BE2C (cell line): Measurements from ENCODE around the gene PRR5.
"Not testable (repeated sequence)": the region's sequence is repeated elsewhere in the genome, so short reads cannot be mapped to it uniquely, and the experiment has no call there.

Experiments used
- DNase-seq: peaks from one replicate; pipeline ENCODE4 v3.0.0-alpha.2; 2020
- H3K27me3 ChIP-seq: fragments of 250-450 bp; sonication (Bioruptor Pico); 2 replicates; pipeline ENCODE4 v1.5.1; 2020; ENCODE audit warnings: mild to moderate bottlenecking
- H3K36me3 ChIP-seq: fragments of 250-450 bp; sonication (Bioruptor Pico); 2 replicates; pipeline ENCODE4 v1.5.1; 2020; ENCODE audit warnings: mild to moderate bottlenecking
- H3K4me1 ChIP-seq: fragments of 250-450 bp; sonication (Bioruptor Pico); 2 replicates; pipeline ENCODE4 v1.5.1; 2020
- H3K4me3 ChIP-seq: 2 replicates; pipeline ENCODE4 v1.5.1; 2011; ENCODE audit warnings: low read depth, low read length
- H3K9me3 ChIP-seq: fragments of 250-450 bp; sonication (Bioruptor Pico); 2 replicates; pipeline ENCODE4 v1.5.1; 2020
- CTCF ChIP-seq: IDR thresholded peaks from 2 replicates; pipeline ENCODE4 v1.5.1; 2012; ENCODE audit warnings: mild to moderate bottlenecking, low read depth, low read length

Gene PRR5

GRCh38 chr22:44671742-44672141, 30.3 kb upstream of the PRR5 start:
- Histone ChIP-seq H3K4me3 (no peak overlapping the region), H3K4me1 (peaks cover 10% of the 10 kb centered on the region), H3K27me3 (peaks cover 3% of the 10 kb centered on the region; the same call in 1 of the 2 replicates), H3K36me3 (no peaks in the 10 kb centered on the region; the same call in 1 of the 2 replicates), H3K9me3 (no peaks in the 10 kb centered on the region)
- TF ChIP-seq CTCF = no peak
- no peak for DNase-seq

GRCh38 chr22:44672632-44673031, 29.4 kb upstream of the PRR5 start:
- H3K9me3 ChIP-seq = no peaks in the 10 kb centered on the region
- TF ChIP-seq CTCF = no peak
- H3K36me3 ChIP-seq = no peaks in the 10 kb centered on the region; the same call in 1 of the 2 replicates
- no peak overlapping the region for H3K4me3 ChIP-seq
- H3K4me1 ChIP-seq = peaks cover 19% of the 10 kb centered on the region
- H3K27me3 ChIP-seq = peaks cover 3% of the 10 kb centered on the region; the same call in 1 of the 2 replicates
- no peak for DNase-seq

GRCh38 chr22:44673406-44673805, 28.6 kb upstream of the PRR5 start:
- H3K9me3 ChIP-seq = no peaks in the 10 kb centered on the region
- H3K4me1 ChIP-seq = peaks cover 19% of the 10 kb centered on the region
- DNase-seq = no peak
- no peak for TF ChIP-seq CTCF
- H3K4me3 ChIP-seq = no peak overlapping the region
- no peaks in the 10 kb centered on the region; the same call in 1 of the 2 replicates for H3K36me3 ChIP-seq
- H3K27me3 ChIP-seq = peaks cover 3% of the 10 kb centered on the region; the same call in 1 of the 2 replicates

GRCh38 chr22:44676066-44676440, 26.0 kb upstream of the PRR5 start:
- not testable (repeated sequence) for H3K36me3 ChIP-seq, H3K27me3 ChIP-seq, H3K4me3 ChIP-seq, H3K9me3 ChIP-seq, DNase-seq
- peaks cover 14% of the 10 kb centered on the region for H3K4me1 ChIP-seq

GRCh38 chr22:44676441-44677352, 25.3 kb upstream of the PRR5 start:
- Histone ChIP-seq H3K4me1 (peaks cover 14% of the 10 kb centered on the region), H3K36me3 (no peaks in the 10 kb centered on the region), H3K27me3 (no peaks in the 10 kb centered on the region), H3K9me3 (no peaks in the 10 kb centered on the region), H3K4me3 (peak overlapping the region; percentile 42)
- DNase-seq = peak; percentile 61
- TF ChIP-seq CTCF = no peak

GRCh38 chr22:44677353-44677840, 24.6 kb upstream of the PRR5 start:
- H3K4me3 ChIP-seq = peak overlapping the region; percentile 42
- TF ChIP-seq CTCF = no peak
- H3K27me3 ChIP-seq = no peaks in the 10 kb centered on the region
- H3K36me3 ChIP-seq = no peaks in the 10 kb centered on the region
- H3K4me1 ChIP-seq = peaks cover 14% of the 10 kb centered on the region
- no peaks in the 10 kb centered on the region for H3K9me3 ChIP-seq
- DNase-seq = no peak
